Loucy (cell line): ENCODE measurements around the gene COX7A2L.

Source experiments
- H2AFZ ChIP-seq: fragments of 200-600 bp; sonication (generic); 2 replicates; pipeline ENCODE4 v1.6.0; 2016; ENCODE audit warnings: antibody characterized with exemption, mild to moderate bottlenecking, low read length, moderate library complexity
- H3F3A ChIP-seq: fragments of 200-600 bp; 2 replicates; pipeline ENCODE4 v1.6.0; 2016; ENCODE audit warnings: antibody characterized with exemption, low read depth, mild to moderate bottlenecking
- H3K27me3 ChIP-seq: fragments of 200-600 bp; sonication (generic); 2 replicates; pipeline ENCODE4 v1.6.1; 2014; ENCODE audit warnings: low read length, mild to moderate bottlenecking; ENCODE audit not compliant: insufficient read depth, poor library complexity, severe bottlenecking
- H3K36me3 ChIP-seq: fragments of 200-600 bp; sonication (generic); 2 replicates; pipeline ENCODE4 v1.6.1; 2016; ENCODE audit warnings: low read length; ENCODE audit not compliant: insufficient read depth
- H3K4me1 ChIP-seq: fragments of 200-600 bp; sonication (generic); 2 replicates; pipeline ENCODE4 v1.5.1; 2014; ENCODE audit warnings: low read length, mild to moderate bottlenecking; ENCODE audit not compliant: insufficient read depth, poor library complexity, severe bottlenecking
- H3K4me2 ChIP-seq: fragments of 200-600 bp; sonication (generic); 2 replicates; pipeline ENCODE4 v1.6.0; 2014; ENCODE audit warnings: antibody characterized with exemption, low read length, low read depth, mild to moderate bottlenecking; ENCODE audit not compliant: poor library complexity, severe bottlenecking
- H3K4me3 ChIP-seq: fragments of 200-600 bp; sonication (generic); 2 replicates; pipeline ENCODE4 v1.5.1; 2014; ENCODE audit warnings: low read length, mild to moderate bottlenecking, mixed read lengths; ENCODE audit not compliant: poor library complexity, severe bottlenecking
- H3K79me2 ChIP-seq: fragments of 200-600 bp; sonication (generic); 2 replicates; pipeline ENCODE4 v1.6.1; 2014; ENCODE audit warnings: low read length; ENCODE audit not compliant: insufficient read depth
- H3K9ac ChIP-seq: fragments of 200-600 bp; sonication (generic); 2 replicates; pipeline ENCODE4 v1.6.0; 2014; ENCODE audit warnings: mild to moderate bottlenecking, low read depth, low read length, moderate library complexity; ENCODE audit not compliant: poor library complexity, severe bottlenecking
- H3K9me2 ChIP-seq: fragments of 200-600 bp; sonication (generic); replicated peaks from 2 replicates; pipeline ENCODE4 v1.6.1; 2016; ENCODE audit warnings: low read depth, low read length, mixed read lengths
- H3K9me3 ChIP-seq: fragments of 200-600 bp; sonication (generic); 2 replicates; pipeline ENCODE4 v1.6.1; 2014; ENCODE audit warnings: mild to moderate bottlenecking, antibody characterized with exemption, low read length, low read depth; ENCODE audit not compliant: insufficient read depth
- H4K20me1 ChIP-seq: fragments of 200-600 bp; sonication (generic); 2 replicates; pipeline ENCODE4 v1.6.0; 2014; ENCODE audit warnings: antibody characterized with exemption, low read length, mild to moderate bottlenecking; ENCODE audit not compliant: insufficient read depth, poor library complexity, severe bottlenecking
- EZH2phosphoT487 ChIP-seq: fragments of 200-600 bp; IDR thresholded peaks from 2 replicates; pipeline ENCODE4 v1.6.1; 2018; ENCODE audit warnings: antibody characterized with exemption, mild to moderate bottlenecking, moderate library complexity, borderline replicate concordance
- TF ChIP-seq, protein P1 (sequence below): fragments of 200-600 bp; sonication (generic); conservative IDR thresholded peaks from 2 replicates; pipeline ENCODE4 v1.5.1; 2014; ENCODE audit warnings: mild to moderate bottlenecking, antibody characterized with exemption, low read length

The COX7A2L gene

GRCh38 chr2:42363413-42363812 is 2.4 kb upstream of the COX7A2L start:
- no peak overlapping the region for H2AFZ ChIP-seq
- peaks cover 25% of the 10 kb centered on the region for H3K79me2 ChIP-seq
- TF ChIP-seq, protein P1, sequence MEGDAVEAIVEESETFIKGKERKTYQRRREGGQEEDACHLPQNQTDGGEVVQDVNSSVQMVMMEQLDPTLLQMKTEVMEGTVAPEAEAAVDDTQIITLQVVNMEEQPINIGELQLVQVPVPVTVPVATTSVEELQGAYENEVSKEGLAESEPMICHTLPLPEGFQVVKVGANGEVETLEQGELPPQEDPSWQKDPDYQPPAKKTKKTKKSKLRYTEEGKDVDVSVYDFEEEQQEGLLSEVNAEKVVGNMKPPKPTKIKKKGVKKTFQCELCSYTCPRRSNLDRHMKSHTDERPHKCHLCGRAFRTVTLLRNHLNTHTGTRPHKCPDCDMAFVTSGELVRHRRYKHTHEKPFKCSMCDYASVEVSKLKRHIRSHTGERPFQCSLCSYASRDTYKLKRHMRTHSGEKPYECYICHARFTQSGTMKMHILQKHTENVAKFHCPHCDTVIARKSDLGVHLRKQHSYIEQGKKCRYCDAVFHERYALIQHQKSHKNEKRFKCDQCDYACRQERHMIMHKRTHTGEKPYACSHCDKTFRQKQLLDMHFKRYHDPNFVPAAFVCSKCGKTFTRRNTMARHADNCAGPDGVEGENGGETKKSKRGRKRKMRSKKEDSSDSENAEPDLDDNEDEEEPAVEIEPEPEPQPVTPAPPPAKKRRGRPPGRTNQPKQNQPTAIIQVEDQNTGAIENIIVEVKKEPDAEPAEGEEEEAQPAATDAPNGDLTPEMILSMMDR: no peak
- no peak for TF ChIP-seq EZH2phosphoT487

DNA sequence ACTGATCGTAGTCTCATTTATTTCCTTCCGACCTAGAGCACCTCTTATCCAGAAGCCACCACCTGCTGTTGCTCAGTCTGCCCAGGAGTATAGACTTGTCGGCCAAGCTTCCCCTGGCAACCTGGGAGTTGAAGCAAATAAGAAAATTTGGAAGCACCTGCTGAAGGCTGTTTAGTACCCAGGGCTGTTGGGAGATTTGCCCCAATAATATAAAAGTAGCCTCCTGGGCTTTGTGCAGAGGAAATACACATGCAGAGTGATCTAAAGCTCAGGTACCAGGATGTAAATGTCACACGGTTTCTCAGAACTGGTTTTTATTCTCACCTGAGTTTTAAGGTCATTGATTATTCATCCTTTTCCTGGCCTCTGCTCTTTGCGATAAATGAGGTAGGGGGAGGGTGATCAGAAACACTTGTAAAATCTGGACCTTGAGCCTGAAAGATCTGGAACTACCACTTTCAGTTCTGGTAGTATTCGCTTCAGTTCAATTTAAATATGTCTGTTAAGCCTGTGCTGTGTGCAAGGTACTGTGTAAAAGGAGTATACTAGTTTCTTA is 789 bp upstream of the COX7A2L start:
- H3K9me3 ChIP-seq: no peaks in the 10 kb centered on the region
- H3K79me2 ChIP-seq: peaks cover 41% of the 10 kb centered on the region
- H3F3A ChIP-seq: no peaks in the 10 kb centered on the region
- peak overlapping the region; percentile 91 for H2AFZ ChIP-seq
- no peaks in the 10 kb centered on the region for H3K9me2 ChIP-seq
- peaks cover 31% of the 10 kb centered on the region for H3K4me1 ChIP-seq
- H3K4me3 ChIP-seq: peak overlapping the region; percentile 89
- H4K20me1 ChIP-seq: peaks cover 35% of the 10 kb centered on the region
- no peaks in the 10 kb centered on the region for H3K27me3 ChIP-seq
- H3K36me3 ChIP-seq: no peaks in the 10 kb centered on the region
- no peak for TF ChIP-seq EZH2phosphoT487
- TF ChIP-seq, protein P1: no peak; the same call in 1 of the 2 replicates
- peak overlapping the region; percentile 98 for H3K4me2 ChIP-seq
- H3K9ac ChIP-seq: peak overlapping the region; percentile 91

More at GRCh38 chr2:42363413-42363812, 2.4 kb upstream of the COX7A2L start:
- Histone ChIP-seq H3K9me3 (no peaks in the 10 kb centered on the region), H3F3A (no peaks in the 10 kb centered on the region), H3K4me3 (no peak overlapping the region), H3K9ac (no peak overlapping the region), H3K9me2 (no peaks in the 10 kb centered on the region), H3K4me1 (peaks cover 22% of the 10 kb centered on the region), H3K4me2 (no peak overlapping the region), H3K27me3 (no peaks in the 10 kb centered on the region), H3K36me3 (no peaks in the 10 kb centered on the region), H4K20me1 (peaks cover 23% of the 10 kb centered on the region)

GRCh38 chr2:42360493-42360889 is 526 bp downstream of the COX7A2L start:
- peak overlapping the region; percentile 89 for H3K4me3 ChIP-seq
- H3K4me2 ChIP-seq: peak overlapping the region; percentile 98
- no peak for TF ChIP-seq EZH2phosphoT487
- TF ChIP-seq, protein P1: no peak
- H3K36me3 ChIP-seq: no peaks in the 10 kb centered on the region
- no peaks in the 10 kb centered on the region for H3K27me3 ChIP-seq
- H3K9ac ChIP-seq: peak overlapping the region; percentile 91
- H3K4me1 ChIP-seq: peaks cover 31% of the 10 kb centered on the region
- peaks cover 35% of the 10 kb centered on the region for H4K20me1 ChIP-seq
- H3K79me2 ChIP-seq: peaks cover 52% of the 10 kb centered on the region
- no peaks in the 10 kb centered on the region for H3K9me3 ChIP-seq
- no peaks in the 10 kb centered on the region for H3F3A ChIP-seq
- no peaks in the 10 kb centered on the region for H3K9me2 ChIP-seq
- peak overlapping the region; percentile 91 for H2AFZ ChIP-seq
